SK-N-SH treated with all-trans-retinoic acid at 6 μM for 48 hours (cell line): ENCODE measurements around the gene KAT6B.

Experiments
- ATAC-seq: fragments of 200-7000 bp; cut with Tn5 transposase; 3 replicates; pipeline ENCODE4 v1.9.1; 2020; ENCODE audit warnings: mild to moderate bottlenecking, moderate library complexity
- ARNTL ChIP-seq: fragments of 450-650 bp; formaldehyde crosslinking; IDR thresholded peaks from 2 replicates; pipeline ENCODE4 v1.5.0; 2020; ENCODE audit warnings: low read depth, mild to moderate bottlenecking, moderate library complexity, borderline replicate concordance
- BACH2 ChIP-seq: fragments of 250-450 bp; sonication (Bioruptor Pico); IDR thresholded peaks from 2 replicates; pipeline ENCODE4 v1.9.0; 2021; ENCODE audit warnings: mild to moderate bottlenecking, borderline replicate concordance
- ESRRG ChIP-seq: fragments of 250-450 bp; sonication (Bioruptor Pico); IDR thresholded peaks from 2 replicates; pipeline ENCODE4 v1.6.1; 2021; ENCODE audit warnings: mild to moderate bottlenecking
- GLIS3 ChIP-seq: fragments of 250-450 bp; sonication (Bioruptor Pico); IDR thresholded peaks from 2 replicates; pipeline ENCODE4 v1.5.0; 2020; ENCODE audit warnings: mild to moderate bottlenecking, moderate library complexity
- ISL1 ChIP-seq: fragments of 250-450 bp; sonication (Bioruptor Pico); IDR thresholded peaks from 2 replicates; pipeline ENCODE4 v2.1.2; 2022; ENCODE audit warnings: mild to moderate bottlenecking, moderate library complexity
- OSR1 ChIP-seq: fragments of 250-450 bp; sonication (Bioruptor Pico); IDR thresholded peaks from 2 replicates; pipeline ENCODE4 v1.8.0; 2022; ENCODE audit warnings: moderate library complexity, mild to moderate bottlenecking, inconsistent platforms
- PPARA ChIP-seq: fragments of 250-450 bp; sonication (Bioruptor Pico); IDR thresholded peaks from 2 replicates; pipeline ENCODE4 v1.5.0; 2020; ENCODE audit warnings: mild to moderate bottlenecking, borderline replicate concordance
- RARB ChIP-seq: fragments of 250-450 bp; sonication (Bioruptor Pico); IDR thresholded peaks from 2 replicates; pipeline ENCODE4 v1.8.0; 2021; ENCODE audit warnings: mild to moderate bottlenecking, moderate library complexity
- SNAI2 ChIP-seq: fragments of 250-450 bp; sonication (Bioruptor Pico); IDR thresholded peaks from 2 replicates; pipeline ENCODE4 v1.5.0; 2020; ENCODE audit warnings: mild to moderate bottlenecking, moderate library complexity
- TCF4 ChIP-seq: fragments of 250-450 bp; sonication (Bioruptor Pico); IDR thresholded peaks from 2 replicates; pipeline ENCODE4 v1.8.0; 2021; ENCODE audit warnings: mild to moderate bottlenecking, moderate library complexity, borderline replicate concordance
- TOX ChIP-seq: fragments of 250-450 bp; sonication (Bioruptor Pico); IDR thresholded peaks from 2 replicates; pipeline ENCODE4 v1.8.0; 2021; ENCODE audit warnings: mild to moderate bottlenecking, moderate library complexity, borderline replicate concordance
- ZC3H10 ChIP-seq: fragments of 250-450 bp; sonication (Bioruptor Pico); IDR thresholded peaks from 2 replicates; pipeline ENCODE4 v1.5.1; 2021; ENCODE audit warnings: mild to moderate bottlenecking, moderate library complexity
- ZFP3 ChIP-seq: fragments of 250-450 bp; sonication (Bioruptor Pico); IDR thresholded peaks from 2 replicates; pipeline ENCODE4 v1.5.0; 2020; ENCODE audit warnings: mild to moderate bottlenecking, moderate library complexity
- ZFP30 ChIP-seq: fragments of 450-650 bp; formaldehyde crosslinking; IDR thresholded peaks from 2 replicates; pipeline ENCODE4 v1.5.0; 2022; ENCODE audit warnings: mild to moderate bottlenecking, moderate library complexity
- ZNF565 ChIP-seq: fragments of 450-650 bp; formaldehyde crosslinking; conservative IDR thresholded peaks from 2 replicates; pipeline ENCODE4 v1.5.0; 2020; ENCODE audit warnings: low read depth, mild to moderate bottlenecking, moderate library complexity
- ZNF70 ChIP-seq: fragments of 450-650 bp; formaldehyde crosslinking; IDR thresholded peaks from 2 replicates; pipeline ENCODE4 v1.5.0; 2020; ENCODE audit warnings: mild to moderate bottlenecking, moderate library complexity
- ZNF8 ChIP-seq: fragments of 450-650 bp; formaldehyde crosslinking; IDR thresholded peaks from 2 replicates; pipeline ENCODE4 v1.5.0; 2020; ENCODE audit warnings: mild to moderate bottlenecking, moderate library complexity
- TF ChIP-seq, protein P1 (sequence below): fragments of 250-450 bp; sonication (Bioruptor Pico); IDR thresholded peaks from 2 replicates; pipeline ENCODE4 v1.5.0; 2020; ENCODE audit warnings: mild to moderate bottlenecking, moderate library complexity
- TF ChIP-seq, protein P2 (sequence below): fragments of 250-450 bp; sonication (Bioruptor Pico); IDR thresholded peaks from 2 replicates; pipeline ENCODE4 v1.8.0; 2021; ENCODE audit warnings: low read depth, mild to moderate bottlenecking, moderate library complexity, borderline replicate concordance
- TF ChIP-seq, protein P3 (sequence below): fragments of 250-450 bp; sonication (Bioruptor Pico); IDR thresholded peaks from 2 replicates; pipeline ENCODE4 v1.5.1; 2021; ENCODE audit warnings: mild to moderate bottlenecking, moderate library complexity
- TF ChIP-seq, protein P4 (sequence below): fragments of 250-450 bp; sonication (Bioruptor Pico); IDR thresholded peaks from 2 replicates; pipeline ENCODE4 v1.8.0; 2020; ENCODE audit warnings: mild to moderate bottlenecking, moderate library complexity, borderline replicate concordance
- TF ChIP-seq, protein P5 (sequence below): fragments of 250-450 bp; sonication (Bioruptor Pico); IDR thresholded peaks from 2 replicates; pipeline ENCODE4 v1.5.1; 2020; ENCODE audit warnings: low read depth, mild to moderate bottlenecking, moderate library complexity

Gene KAT6B

DNA sequence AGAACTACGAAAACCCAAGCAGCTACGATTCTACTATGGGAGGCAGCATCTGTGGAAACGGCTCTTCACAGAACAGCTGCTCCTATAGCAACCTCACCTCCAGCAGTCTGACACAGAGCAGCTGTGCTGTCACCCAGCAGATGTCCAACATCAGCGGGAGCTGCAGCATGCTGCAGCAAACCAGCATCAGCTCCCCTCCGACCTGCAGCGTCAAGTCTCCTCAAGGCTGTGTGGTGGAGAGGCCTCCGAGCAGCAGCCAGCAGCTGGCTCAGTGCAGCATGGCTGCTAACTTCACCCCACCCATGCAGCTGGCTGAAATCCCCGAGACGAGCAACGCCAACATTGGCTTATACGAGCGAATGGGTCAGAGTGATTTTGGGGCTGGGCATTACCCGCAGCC lies 203.5 kb downstream of the KAT6B start (continued):
- TF ChIP-seq, protein P1, sequence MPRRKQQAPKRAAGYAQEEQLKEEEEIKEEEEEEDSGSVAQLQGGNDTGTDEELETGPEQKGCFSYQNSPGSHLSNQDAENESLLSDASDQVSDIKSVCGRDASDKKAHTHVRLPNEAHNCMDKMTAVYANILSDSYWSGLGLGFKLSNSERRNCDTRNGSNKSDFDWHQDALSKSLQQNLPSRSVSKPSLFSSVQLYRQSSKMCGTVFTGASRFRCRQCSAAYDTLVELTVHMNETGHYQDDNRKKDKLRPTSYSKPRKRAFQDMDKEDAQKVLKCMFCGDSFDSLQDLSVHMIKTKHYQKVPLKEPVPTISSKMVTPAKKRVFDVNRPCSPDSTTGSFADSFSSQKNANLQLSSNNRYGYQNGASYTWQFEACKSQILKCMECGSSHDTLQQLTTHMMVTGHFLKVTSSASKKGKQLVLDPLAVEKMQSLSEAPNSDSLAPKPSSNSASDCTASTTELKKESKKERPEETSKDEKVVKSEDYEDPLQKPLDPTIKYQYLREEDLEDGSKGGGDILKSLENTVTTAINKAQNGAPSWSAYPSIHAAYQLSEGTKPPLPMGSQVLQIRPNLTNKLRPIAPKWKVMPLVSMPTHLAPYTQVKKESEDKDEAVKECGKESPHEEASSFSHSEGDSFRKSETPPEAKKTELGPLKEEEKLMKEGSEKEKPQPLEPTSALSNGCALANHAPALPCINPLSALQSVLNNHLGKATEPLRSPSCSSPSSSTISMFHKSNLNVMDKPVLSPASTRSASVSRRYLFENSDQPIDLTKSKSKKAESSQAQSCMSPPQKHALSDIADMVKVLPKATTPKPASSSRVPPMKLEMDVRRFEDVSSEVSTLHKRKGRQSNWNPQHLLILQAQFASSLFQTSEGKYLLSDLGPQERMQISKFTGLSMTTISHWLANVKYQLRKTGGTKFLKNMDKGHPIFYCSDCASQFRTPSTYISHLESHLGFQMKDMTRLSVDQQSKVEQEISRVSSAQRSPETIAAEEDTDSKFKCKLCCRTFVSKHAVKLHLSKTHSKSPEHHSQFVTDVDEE (CRISPR knock-in tag), result no peak
- TF ChIP-seq BACH2 (CRISPR knock-in tag), result no peak
- TF ChIP-seq ZFP3 (CRISPR knock-in tag), result no peak
- TF ChIP-seq TCF4 (CRISPR knock-in tag), result no peak
- TF ChIP-seq ZNF8, result no peak
- no peak for TF ChIP-seq SNAI2 (CRISPR knock-in tag)
- TF ChIP-seq GLIS3, result no peak
- TF ChIP-seq TOX (CRISPR knock-in tag), result no peak
- TF ChIP-seq ZC3H10 (CRISPR knock-in tag), result no peak
- TF ChIP-seq, all 23 proteins: peak for 0

DNA sequence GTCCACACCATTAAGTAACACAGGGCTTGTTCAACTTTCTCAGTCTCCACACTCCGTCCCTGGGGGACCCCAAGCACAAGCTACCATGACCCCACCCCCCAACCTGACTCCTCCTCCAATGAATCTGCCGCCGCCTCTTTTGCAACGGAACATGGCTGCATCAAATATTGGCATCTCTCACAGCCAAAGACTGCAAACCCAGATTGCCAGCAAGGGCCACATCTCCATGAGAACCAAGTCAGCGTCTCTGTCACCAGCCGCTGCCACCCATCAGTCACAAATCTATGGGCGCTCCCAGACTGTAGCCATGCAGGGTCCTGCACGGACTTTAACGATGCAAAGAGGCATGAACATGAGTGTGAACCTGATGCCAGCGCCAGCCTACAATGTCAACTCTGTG lies 204.0 kb downstream of the KAT6B start:
- ATAC-seq, result no peak
- TF ChIP-seq ZFP3 (CRISPR knock-in tag) (no peak), ARNTL (CRISPR knock-in tag) (no peak), SNAI2 (CRISPR knock-in tag) (no peak), RARB (no peak), BACH2 (CRISPR knock-in tag) (no peak), ZNF8 (no peak), GLIS3 (no peak), ZNF70 (CRISPR knock-in tag) (no peak), OSR1 (CRISPR knock-in tag) (no peak), PPARA (CRISPR knock-in tag) (no peak), TCF4 (CRISPR knock-in tag) (no peak), ESRRG (CRISPR knock-in tag) (no peak), TOX (CRISPR knock-in tag) (no peak)
- TF ChIP-seq, protein P2, sequence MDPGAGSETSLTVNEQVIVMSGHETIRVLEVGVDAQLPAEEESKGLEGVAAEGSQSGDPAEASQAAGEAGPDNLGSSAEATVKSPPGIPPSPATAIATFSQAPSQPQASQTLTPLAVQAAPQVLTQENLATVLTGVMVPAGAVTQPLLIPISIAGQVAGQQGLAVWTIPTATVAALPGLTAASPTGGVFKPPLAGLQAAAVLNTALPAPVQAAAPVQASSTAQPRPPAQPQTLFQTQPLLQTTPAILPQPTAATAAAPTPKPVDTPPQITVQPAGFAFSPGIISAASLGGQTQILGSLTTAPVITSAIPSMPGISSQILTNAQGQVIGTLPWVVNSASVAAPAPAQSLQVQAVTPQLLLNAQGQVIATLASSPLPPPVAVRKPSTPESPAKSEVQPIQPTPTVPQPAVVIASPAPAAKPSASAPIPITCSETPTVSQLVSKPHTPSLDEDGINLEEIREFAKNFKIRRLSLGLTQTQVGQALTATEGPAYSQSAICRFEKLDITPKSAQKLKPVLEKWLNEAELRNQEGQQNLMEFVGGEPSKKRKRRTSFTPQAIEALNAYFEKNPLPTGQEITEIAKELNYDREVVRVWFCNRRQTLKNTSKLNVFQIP (CRISPR knock-in tag), result no peak
- TF ChIP-seq, protein P3, sequence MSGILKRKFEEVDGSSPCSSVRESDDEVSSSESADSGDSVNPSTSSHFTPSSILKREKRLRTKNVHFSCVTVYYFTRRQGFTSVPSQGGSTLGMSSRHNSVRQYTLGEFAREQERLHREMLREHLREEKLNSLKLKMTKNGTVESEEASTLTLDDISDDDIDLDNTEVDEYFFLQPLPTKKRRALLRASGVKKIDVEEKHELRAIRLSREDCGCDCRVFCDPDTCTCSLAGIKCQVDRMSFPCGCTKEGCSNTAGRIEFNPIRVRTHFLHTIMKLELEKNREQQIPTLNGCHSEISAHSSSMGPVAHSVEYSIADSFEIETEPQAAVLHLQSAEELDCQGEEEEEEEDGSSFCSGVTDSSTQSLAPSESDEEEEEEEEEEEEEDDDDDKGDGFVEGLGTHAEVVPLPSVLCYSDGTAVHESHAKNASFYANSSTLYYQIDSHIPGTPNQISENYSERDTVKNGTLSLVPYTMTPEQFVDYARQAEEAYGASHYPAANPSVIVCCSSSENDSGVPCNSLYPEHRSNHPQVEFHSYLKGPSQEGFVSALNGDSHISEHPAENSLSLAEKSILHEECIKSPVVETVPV (CRISPR knock-in tag), result no peak
- TF ChIP-seq, protein P4, sequence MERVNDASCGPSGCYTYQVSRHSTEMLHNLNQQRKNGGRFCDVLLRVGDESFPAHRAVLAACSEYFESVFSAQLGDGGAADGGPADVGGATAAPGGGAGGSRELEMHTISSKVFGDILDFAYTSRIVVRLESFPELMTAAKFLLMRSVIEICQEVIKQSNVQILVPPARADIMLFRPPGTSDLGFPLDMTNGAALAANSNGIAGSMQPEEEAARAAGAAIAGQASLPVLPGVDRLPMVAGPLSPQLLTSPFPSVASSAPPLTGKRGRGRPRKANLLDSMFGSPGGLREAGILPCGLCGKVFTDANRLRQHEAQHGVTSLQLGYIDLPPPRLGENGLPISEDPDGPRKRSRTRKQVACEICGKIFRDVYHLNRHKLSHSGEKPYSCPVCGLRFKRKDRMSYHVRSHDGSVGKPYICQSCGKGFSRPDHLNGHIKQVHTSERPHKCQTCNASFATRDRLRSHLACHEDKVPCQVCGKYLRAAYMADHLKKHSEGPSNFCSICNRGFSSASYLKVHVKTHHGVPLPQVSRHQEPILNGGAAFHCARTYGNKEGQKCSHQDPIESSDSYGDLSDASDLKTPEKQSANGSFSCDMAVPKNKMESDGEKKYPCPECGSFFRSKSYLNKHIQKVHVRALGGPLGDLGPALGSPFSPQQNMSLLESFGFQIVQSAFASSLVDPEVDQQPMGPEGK (CRISPR knock-in tag), result no peak
- TF ChIP-seq, protein P5, sequence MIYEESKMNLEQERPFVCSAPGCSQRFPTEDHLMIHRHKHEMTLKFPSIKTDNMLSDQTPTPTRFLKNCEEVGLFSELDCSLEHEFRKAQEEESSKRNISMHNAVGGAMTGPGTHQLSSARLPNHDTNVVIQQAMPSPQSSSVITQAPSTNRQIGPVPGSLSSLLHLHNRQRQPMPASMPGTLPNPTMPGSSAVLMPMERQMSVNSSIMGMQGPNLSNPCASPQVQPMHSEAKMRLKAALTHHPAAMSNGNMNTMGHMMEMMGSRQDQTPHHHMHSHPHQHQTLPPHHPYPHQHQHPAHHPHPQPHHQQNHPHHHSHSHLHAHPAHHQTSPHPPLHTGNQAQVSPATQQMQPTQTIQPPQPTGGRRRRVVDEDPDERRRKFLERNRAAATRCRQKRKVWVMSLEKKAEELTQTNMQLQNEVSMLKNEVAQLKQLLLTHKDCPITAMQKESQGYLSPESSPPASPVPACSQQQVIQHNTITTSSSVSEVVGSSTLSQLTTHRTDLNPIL, result no peak

DNA sequence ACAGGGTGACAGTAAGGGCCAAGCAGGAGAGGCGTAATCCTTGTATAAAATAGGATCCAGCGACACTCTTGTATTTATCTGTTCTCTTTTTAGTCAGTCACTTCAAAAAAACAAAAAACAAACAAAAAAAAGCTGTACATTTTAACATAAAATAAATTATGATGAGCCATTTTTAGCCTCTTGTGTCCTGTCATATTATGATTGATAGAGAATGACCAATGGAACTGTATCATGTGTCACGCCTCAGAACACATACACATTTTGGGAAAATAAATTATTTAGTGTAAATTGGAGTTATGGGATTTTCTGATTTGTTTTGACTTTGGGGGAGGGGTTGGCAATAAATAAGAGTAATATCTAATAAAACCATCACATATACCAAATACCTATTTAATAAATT lies 205.7 kb downstream of the KAT6B start:
- ATAC-seq, result no peak
- TF ChIP-seq BACH2 (CRISPR knock-in tag) (no peak), ZNF70 (CRISPR knock-in tag) (no peak), ESRRG (CRISPR knock-in tag) (no peak), ISL1 (CRISPR knock-in tag) (no peak), ARNTL (CRISPR knock-in tag) (no peak), TCF4 (CRISPR knock-in tag) (no peak), ZFP30 (CRISPR knock-in tag) (no peak), ZC3H10 (CRISPR knock-in tag) (no peak), RARB (no peak), ZNF565 (CRISPR knock-in tag) (no peak), TOX (CRISPR knock-in tag) (no peak), ZNF8 (no peak), SNAI2 (CRISPR knock-in tag) (no peak)
- TF ChIP-seq, protein P2 (CRISPR knock-in tag), result no peak
- TF ChIP-seq, protein P3 (CRISPR knock-in tag), result no peak
- TF ChIP-seq, protein P5, result no peak
